ENCODE measurements around the gene SPTLC1.
"Not testable (repeated sequence)": the region's sequence is repeated elsewhere in the genome, so short reads cannot be mapped to it uniquely, and the experiment has no call there.

Gene SPTLC1

GRCh38 chr9:92147852-92148180 is 32.6 kb upstream of the SPTLC1 start:
- Histone ChIP-seq H3K4me3 (ENCODE audit: low read depth, low read length) (peak overlapping the region; percentile 3; the same call in 1 of the 2 replicates), H3K36me3 (no peaks in the 10 kb centered on the region), H3K27me3 (ENCODE audit: insufficient read depth, low read depth, severe bottlenecking) (no peaks in the 10 kb centered on the region), H3K9me3 (ENCODE audit: severe bottlenecking) (no peaks in the 10 kb centered on the region), H3K27ac (peak overlapping the region; percentile 98)
- DNase-seq, result no peak
- no peak for TF ChIP-seq CTCF (IDR thresholded peaks at IDR 0.05; ENCODE audit: low read depth, low read length)

- no peak for TF ChIP-seq CTCF (IDR thresholded peaks at IDR 0.05; ENCODE audit: low read depth, low read length)
- H3K27ac ChIP-seq, result peak overlapping the region; percentile 98
- no peaks in the 10 kb centered on the region for H3K27me3 ChIP-seq (ENCODE audit: insufficient read depth, low read depth, severe bottlenecking)
- peak overlapping the region; percentile 3 for H3K4me3 ChIP-seq (ENCODE audit: low read depth, low read length)
- peak; percentile 92 for DNase-seq
- H3K36me3 ChIP-seq, result no peaks in the 10 kb centered on the region
- no peaks in the 10 kb centered on the region for H3K9me3 ChIP-seq (ENCODE audit: severe bottlenecking)
Measured at GRCh38 chr9:92147030-92147851, 32.0 kb upstream of the SPTLC1 start.

- no peak for DNase-seq
- Histone ChIP-seq H3K27me3 (ENCODE audit: insufficient read depth, low read depth, severe bottlenecking) (no peaks in the 10 kb centered on the region), H3K9me3 (ENCODE audit: severe bottlenecking) (no peaks in the 10 kb centered on the region), H3K36me3 (no peaks in the 10 kb centered on the region), H3K27ac (peak overlapping the region; percentile 98), H3K4me3 (ENCODE audit: low read depth, low read length) (peak overlapping the region; percentile 3; the same call in 1 of the 2 replicates)
- TF ChIP-seq CTCF (IDR thresholded peaks at IDR 0.05; ENCODE audit: low read depth, low read length), result no peak
Measured at GRCh38 chr9:92146610-92147009, 31.4 kb upstream of the SPTLC1 start.

- H3K9me3 ChIP-seq (ENCODE audit: severe bottlenecking); H3K27ac ChIP-seq; H3K4me3 ChIP-seq (ENCODE audit: low read depth, low read length); DNase-seq; H3K36me3 ChIP-seq; H3K27me3 ChIP-seq (ENCODE audit: insufficient read depth, low read depth, severe bottlenecking): not testable (repeated sequence)
Measured at GRCh38 chr9:92145784-92146183, 30.6 kb upstream of the SPTLC1 start.

- no peak overlapping the region for H3K4me3 ChIP-seq (ENCODE audit: low read depth, low read length)
Measured at GRCh38 chr9:92142329-92142728, 27.1 kb upstream of the SPTLC1 start.

More at GRCh38 chr9:92142329-92142728, 27.1 kb upstream of the SPTLC1 start:
- no peak for TF ChIP-seq CTCF (IDR thresholded peaks at IDR 0.05; ENCODE audit: low read depth, low read length)
- DNase-seq, result no peak
- Histone ChIP-seq H3K36me3 (no peaks in the 10 kb centered on the region), H3K27ac (no peak overlapping the region), H3K27me3 (ENCODE audit: insufficient read depth, low read depth, severe bottlenecking) (no peaks in the 10 kb centered on the region), H3K9me3 (ENCODE audit: severe bottlenecking) (no peaks in the 10 kb centered on the region)
